Adipocyte (in vitro differentiated cells): ENCODE data around the gene PLA2G3.

Experiments used
- DNase-seq: peaks from one replicate; pipeline ENCODE4 v3.0.0-alpha.2; 2015; ENCODE audit warnings: low read depth
- H3K27me3 ChIP-seq: replicated peaks from 2 replicates; pipeline ENCODE4 v1.7.0; 2013; ENCODE audit warnings: mild to moderate bottlenecking, low read length, moderate library complexity; ENCODE audit not compliant: control insufficient read depth, insufficient read depth
- H3K36me3 ChIP-seq: 2 replicates; pipeline ENCODE4 v1.7.0; 2013; ENCODE audit warnings: low read length, mild to moderate bottlenecking, moderate library complexity; ENCODE audit not compliant: control insufficient read depth, insufficient read depth, severe bottlenecking
- H3K4me1 ChIP-seq: 2 replicates; pipeline ENCODE4 v1.7.0; 2013; ENCODE audit warnings: mild to moderate bottlenecking, low read length, moderate library complexity; ENCODE audit not compliant: control insufficient read depth, insufficient read depth
- H3K4me3 ChIP-seq: 2 replicates; pipeline ENCODE4 v1.7.0; 2013; ENCODE audit warnings: mild to moderate bottlenecking, low read length, moderate library complexity
- H3K9ac ChIP-seq: 2 replicates; pipeline ENCODE4 v1.7.0; 2013; ENCODE audit warnings: mild to moderate bottlenecking, low read length, moderate library complexity
- H3K9me3 ChIP-seq: 2 replicates; pipeline ENCODE4 v1.7.0; 2013; ENCODE audit warnings: mild to moderate bottlenecking, low read length, moderate library complexity; ENCODE audit not compliant: control insufficient read depth

PLA2G3 gene

DNA sequence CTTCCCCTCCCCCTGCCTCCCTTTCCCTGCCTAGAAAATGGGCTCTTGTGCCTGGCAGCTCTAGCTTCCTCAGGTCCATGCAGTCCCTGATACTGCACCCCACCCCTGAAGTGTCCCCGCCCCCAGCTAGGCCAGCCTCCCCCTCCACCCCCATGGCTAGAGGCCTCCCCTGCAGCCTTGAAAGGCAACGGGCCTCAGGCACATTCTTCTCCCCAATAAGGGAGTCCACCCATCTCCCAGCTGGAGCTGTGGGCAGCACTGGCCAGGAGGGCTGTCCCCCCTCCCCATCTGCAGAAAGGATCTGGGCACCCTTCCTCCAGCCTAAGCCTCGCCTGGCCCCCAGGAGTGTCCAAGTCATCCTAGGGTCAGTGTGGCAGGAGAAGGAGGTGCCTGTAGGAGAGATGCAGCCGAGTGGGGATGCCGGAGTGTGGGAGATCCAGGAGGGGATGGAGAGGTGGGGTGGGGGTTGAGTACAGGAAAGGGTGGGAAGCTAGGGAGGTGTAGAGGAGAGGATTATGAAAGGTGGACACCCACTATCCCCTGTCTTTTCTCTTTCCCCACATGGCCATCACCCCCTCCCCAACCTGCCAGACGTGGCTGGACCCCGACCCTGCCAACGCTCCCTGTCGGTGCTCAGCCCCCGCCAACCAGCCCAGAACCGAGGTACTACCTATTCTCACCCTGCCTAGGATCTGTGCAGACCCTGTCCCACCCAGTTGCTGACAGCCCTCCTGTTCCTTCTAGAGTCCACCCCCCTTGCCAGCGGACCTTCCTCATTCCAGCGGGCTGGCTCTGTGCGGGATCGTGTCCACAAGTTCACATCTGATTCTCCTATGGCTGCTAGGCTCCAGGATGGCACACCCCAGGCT, 49.9 kb downstream of the PLA2G3 start:
- Histone ChIP-seq H3K4me3 (no peak overlapping the region), H3K36me3 (peaks cover 58% of the 10 kb centered on the region), H3K4me1 (peaks cover 10% of the 10 kb centered on the region), H3K9me3 (no peaks in the 10 kb centered on the region), H3K9ac (no peak overlapping the region), H3K27me3 (no peaks in the 10 kb centered on the region)
- no peak for DNase-seq

DNA sequence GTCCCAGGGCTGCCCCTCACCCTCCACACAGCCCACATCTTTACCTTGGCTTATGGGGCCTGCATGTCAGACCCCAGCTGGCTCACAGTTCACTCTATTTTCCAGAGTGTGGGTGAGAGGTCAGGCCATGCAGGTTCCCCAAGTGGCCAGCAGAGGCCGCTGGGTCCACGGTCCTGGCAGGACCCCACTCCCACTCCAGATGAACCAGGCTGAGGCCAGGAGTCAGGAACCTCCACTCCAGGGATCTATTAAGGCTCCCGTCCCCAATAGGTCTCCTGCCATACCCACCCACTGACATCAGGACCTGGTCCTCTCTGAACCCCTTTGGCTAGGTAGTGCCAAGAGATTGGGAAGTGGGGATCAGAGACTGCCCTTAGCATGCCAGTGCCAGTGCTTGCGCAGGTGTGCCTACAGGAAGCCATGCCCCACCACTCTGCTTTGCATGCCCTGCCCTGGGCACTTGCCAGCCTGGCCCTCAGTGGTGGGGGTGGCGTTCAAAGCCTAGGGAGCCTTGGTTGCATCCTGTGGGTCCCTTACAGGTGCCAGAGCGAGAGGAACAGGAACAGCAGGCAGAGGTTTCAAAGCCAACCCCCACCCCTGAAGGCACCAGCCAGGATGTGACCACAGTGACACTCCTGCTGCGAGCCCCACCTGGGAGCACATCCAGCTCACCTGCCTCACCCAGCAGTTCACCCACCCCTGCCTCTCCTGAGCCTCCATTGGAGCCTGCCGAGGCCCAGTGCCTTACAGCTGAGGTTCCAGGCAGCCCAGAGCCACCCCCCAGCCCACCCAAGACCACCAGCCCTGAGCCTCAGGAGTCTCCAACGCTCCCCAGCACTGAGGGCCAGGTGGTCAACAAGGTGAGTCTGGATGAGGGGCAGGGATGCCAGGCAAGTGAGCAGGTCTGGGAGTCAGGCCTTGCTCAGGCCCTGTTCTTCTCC, 50.9 kb downstream of the PLA2G3 start:
- Histone ChIP-seq H3K9me3 (no peaks in the 10 kb centered on the region), H3K4me3 (no peak overlapping the region), H3K4me1 (peaks cover 10% of the 10 kb centered on the region), H3K9ac (peak overlapping the region; percentile 65), H3K36me3 (peaks cover 48% of the 10 kb centered on the region), H3K27me3 (no peaks in the 10 kb centered on the region)
- DNase-seq = peak; percentile 67

DNA sequence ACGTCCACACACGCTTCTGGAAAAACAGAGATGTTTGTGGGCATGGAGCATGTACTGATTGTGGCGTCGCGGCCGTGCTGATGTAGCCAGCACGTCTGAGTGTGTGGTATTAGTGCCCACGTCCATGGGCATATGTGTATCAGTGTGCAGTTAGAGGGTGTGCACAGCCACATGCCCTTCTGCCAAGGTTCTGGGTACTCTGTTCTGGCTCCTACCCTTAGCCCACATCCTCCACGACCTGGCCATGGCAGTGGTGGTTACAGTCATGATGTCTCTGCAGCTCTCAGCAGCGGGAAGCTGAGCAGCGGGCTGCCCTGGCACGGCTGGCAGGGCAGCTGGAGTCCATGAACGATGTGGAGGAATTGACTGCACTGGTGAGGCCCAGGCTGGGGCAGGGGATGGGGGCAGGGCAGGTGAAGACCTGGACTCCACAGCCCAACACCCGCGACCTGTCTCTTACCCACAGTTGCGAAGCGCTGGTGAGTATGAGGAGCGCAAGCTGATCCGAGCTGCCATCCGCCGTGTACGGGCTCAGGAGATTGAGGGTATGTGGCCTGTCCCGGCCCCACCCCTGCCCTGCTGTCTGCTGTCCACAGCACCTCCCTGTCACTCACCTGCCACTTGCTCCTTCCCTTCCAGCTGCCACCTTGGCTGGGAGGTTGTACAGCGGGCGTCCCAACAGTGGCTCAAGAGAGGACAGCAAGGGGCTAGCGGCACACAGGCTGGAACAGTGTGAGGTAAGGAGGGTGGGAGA, 51.9 kb downstream of the PLA2G3 start:
- H3K4me1 ChIP-seq = peaks cover 20% of the 10 kb centered on the region
- H3K27me3 ChIP-seq = no peaks in the 10 kb centered on the region
- H3K9me3 ChIP-seq = no peaks in the 10 kb centered on the region
- H3K9ac ChIP-seq = peak overlapping the region; percentile 65
- no peak overlapping the region for H3K4me3 ChIP-seq
- no peak for DNase-seq
- H3K36me3 ChIP-seq = peaks cover 41% of the 10 kb centered on the region

DNA sequence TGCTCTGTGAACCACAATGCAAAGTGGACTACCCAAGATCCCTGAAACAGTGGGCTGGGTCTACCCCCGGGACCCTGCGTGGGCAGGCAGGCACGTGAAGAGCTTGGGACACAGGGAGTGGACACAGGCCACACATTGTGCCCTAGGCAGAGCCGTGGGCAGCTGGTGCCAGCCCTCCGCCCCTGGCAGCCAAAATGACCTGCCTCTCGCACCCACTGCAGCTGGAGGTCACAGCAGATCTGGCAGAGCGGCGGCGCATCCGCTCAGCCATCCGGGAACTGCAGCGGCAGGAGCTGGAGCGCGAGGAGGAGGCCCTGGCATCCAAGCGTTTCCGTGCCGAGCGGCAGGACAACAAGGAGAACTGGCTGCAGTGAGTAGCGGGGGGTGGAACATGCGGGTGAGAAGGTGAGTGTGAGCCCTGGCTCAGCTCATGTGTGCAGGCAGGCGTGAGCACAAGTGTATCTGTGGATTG, 52.5 kb downstream of the PLA2G3 start:
- Histone ChIP-seq H3K36me3 (peaks cover 39% of the 10 kb centered on the region), H3K4me1 (peaks cover 26% of the 10 kb centered on the region), H3K9me3 (no peaks in the 10 kb centered on the region), H3K27me3 (no peaks in the 10 kb centered on the region), H3K9ac (no peak overlapping the region), H3K4me3 (no peak overlapping the region)
- no peak for DNase-seq

DNA sequence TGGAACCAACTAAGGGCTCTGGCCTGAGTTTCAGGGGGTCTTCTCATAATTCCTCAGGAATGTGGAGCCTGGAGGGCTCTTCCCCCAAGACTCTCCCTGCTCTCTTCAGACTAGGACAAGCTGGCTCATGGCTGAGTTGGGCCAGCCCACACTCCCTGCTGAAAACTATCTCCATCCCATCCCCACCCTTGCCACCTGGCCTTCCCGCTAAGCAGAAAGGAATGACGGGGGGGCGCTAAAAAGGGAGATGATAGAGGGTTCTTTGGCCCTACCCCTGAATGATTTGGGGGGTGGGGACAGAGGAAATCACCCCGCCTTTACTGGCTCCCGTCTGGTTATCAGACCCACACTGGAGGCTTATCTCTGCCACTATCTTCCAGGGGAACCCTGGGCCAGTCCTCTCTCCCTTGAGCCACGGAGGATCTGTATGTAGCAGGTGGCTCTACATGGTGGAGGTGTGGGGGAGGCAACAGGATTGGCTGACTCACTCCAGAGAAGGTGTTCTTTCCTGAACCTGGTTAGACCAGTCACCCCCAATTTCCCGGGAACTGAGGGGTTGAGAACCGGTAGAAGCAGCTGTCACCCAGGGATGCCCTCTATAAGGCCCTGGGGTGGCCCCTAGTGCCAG, 53.5 kb downstream of the PLA2G3 start:
- H3K9ac ChIP-seq = peak overlapping the region; percentile 92
- H3K4me3 ChIP-seq = no peak overlapping the region
- H3K27me3 ChIP-seq = no peaks in the 10 kb centered on the region
- DNase-seq = no peak
- no peaks in the 10 kb centered on the region for H3K9me3 ChIP-seq
- H3K36me3 ChIP-seq = peaks cover 32% of the 10 kb centered on the region
- H3K4me1 ChIP-seq = peaks cover 34% of the 10 kb centered on the region

DNA sequence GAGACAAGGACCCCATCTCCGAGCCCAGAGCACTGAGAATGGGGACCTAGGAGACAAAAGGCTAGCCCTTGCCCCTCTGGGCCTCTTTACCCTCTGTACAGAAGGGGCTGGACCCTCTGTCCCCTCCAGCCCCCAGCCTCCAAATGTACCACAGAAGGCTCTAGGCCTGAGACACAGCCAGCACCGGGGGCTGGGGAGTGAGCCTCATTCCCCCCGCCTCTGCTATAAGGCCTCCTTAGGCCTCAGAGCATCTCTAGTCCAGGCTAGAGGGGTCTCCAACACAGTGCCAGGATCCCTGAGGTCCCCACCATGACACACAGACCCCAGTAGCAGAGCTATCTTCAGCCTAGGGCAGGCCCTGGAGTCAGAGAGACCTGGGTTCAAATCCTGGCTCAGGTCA, 54.4 kb downstream of the PLA2G3 start:
- Histone ChIP-seq H3K36me3 (peaks cover 24% of the 10 kb centered on the region), H3K9me3 (no peaks in the 10 kb centered on the region), H3K27me3 (no peaks in the 10 kb centered on the region), H3K4me1 (peaks cover 38% of the 10 kb centered on the region), H3K9ac (peak overlapping the region; percentile 92), H3K4me3 (no peak overlapping the region)
- no peak for DNase-seq

- H3K9ac ChIP-seq = peak overlapping the region; percentile 92
- no peaks in the 10 kb centered on the region for H3K27me3 ChIP-seq
- H3K4me1 ChIP-seq = peaks cover 41% of the 10 kb centered on the region
- H3K9me3 ChIP-seq = no peaks in the 10 kb centered on the region
- peaks cover 19% of the 10 kb centered on the region for H3K36me3 ChIP-seq
- DNase-seq = no peak
- peak overlapping the region; percentile 82 for H3K4me3 ChIP-seq
Measured at GRCh38 chr22:31085493-31085824, 54.8 kb downstream of the PLA2G3 start.

DNA sequence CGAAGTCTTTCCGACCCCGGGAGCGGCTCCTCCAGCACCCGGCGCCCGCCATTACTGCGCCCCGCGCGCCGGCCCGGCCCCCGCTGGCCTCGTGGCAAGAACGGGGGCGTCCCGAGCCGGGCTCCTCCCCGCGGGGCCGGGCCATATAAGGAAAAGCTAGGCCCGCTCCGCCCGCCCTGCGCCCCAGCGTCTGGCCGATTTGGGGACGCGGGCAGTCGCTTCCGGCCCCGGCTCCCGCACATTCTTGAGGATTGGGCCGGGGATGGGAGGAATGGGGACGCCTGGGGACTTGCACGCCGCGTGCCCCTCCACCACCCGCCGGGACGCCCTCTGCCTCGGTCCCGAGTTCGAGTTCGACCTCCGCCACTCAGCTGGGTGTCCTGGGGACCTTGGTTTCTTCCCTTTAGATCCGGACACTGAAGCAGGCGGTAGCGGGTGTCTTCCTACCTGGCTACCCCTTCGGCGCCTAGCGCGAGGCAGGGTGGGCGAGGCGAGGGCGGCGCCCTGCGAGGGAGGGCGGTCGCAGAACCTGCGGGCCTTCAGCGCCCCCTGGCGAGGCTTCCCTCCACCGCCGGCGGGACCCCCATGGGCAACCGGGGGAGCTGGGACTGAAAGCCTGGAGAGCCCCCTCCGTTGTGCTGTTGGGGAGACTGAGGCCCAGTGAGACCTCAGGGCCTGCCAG, 55.4 kb downstream of the PLA2G3 start:
- H3K36me3 ChIP-seq = peaks cover 18% of the 10 kb centered on the region
- H3K4me3 ChIP-seq = peak overlapping the region; percentile 82
- H3K9me3 ChIP-seq = no peaks in the 10 kb centered on the region
- peak overlapping the region; percentile 92 for H3K9ac ChIP-seq
- DNase-seq = peak; percentile 94
- no peaks in the 10 kb centered on the region for H3K27me3 ChIP-seq
- H3K4me1 ChIP-seq = peaks cover 43% of the 10 kb centered on the region
